Measurements from ENCODE around the gene PTPRH.
"Not testable (repeated sequence)": the region's sequence is repeated elsewhere in the genome, so short reads cannot be mapped to it uniquely, and the experiment has no call there.

The PTPRH gene

DNA sequence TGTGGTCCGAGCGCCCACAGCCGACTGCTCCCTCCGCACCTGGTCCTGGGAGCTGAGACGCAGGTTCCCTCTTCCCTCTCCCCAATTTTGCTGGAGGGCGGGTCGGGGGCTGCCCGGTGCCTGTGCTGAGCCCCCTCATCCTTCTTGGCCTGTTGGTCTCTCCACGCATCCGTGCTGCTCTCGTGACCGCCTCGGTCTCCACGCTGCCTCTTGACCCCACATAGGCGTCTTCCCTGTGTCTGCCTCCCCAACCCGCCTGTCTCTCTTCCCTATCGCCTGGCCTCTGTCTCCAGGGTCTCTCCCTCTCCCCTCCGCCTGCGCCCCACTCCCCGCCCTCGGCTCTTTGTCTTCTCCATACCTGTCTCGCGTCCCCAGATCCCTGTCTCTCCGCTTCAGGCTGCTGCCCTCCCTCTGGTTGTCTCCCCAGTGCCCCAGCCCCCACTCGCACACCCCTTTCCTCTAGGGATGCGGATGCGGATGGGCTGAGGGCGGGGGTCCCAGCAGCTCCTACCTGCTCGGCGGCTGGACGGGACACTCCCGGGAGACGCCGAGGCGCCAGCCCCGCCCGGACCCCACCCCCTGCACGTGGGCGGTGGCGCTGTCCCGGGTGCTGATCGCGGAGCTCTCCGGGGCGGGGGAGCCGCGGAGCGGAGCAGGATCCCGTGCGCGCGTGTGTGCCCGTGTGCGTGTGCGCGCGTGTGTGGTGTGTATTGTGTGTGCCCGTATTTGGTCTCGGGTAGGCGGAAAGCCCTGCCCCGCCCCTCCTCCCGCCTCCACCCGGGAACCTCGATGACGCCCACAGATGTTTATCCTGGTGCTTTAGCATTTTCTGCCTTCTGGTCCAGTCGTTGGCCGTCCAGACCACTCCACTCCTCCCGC lies 29.5 kb downstream of the PTPRH start, which contains the start of gene SYT5:
TSS of gene SYT5 (minus strand) at position 684 of the 879 bp plus-strand sequence. CDS start 1,248 bp downstream, outside the sequence.
- peak; percentile 42 for DNase-seq

GRCh38 chr19:55178781-55179599 lies 30.3 kb downstream of the PTPRH start:
- DNase-seq = peak; percentile 93

- no peak for DNase-seq
These were observed 33.2 kb downstream of the PTPRH start for GRCh38 chr19:55176076-55176475.

- DNase-seq = no peak
These were observed 34.0 kb downstream of the PTPRH start for GRCh38 chr19:55175117-55175867.

DNA sequence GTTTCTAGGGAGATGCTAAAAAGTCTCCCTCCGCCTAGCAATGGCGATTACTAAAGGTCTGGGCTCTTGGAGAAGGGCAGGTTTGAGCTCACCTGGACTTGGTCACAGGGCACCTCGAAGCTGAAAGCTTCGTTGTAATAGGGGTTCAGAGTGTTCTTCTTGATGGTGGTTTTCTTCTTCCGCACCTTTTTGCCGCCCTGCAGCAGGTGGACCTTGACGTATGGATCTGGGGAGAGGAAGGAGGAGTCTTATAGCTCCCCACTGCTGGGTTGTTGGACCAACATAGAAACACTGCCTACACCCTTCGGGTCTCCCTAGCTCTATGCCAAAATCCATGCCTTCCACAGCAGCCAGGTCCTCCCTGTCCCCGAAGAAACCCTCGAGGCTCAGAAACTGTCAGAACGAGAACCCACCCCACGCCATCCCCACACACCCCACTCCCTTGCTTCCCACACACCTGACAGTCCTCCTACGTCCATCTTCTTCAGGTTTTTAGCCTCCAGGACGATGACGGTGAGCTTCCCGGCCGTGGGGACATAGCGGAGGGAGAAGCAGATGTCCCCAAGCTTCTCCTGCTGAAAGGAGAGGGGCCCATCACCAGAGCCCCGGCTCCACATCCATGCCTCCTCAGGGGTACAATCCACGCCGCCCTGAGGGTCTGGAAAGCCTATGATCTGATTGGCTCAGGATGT lies 34.7 kb downstream of the PTPRH start:
- no peak for DNase-seq

GRCh38 chr19:55173714-55174409 lies 35.4 kb downstream of the PTPRH start:
- no peak for DNase-seq

DNA sequence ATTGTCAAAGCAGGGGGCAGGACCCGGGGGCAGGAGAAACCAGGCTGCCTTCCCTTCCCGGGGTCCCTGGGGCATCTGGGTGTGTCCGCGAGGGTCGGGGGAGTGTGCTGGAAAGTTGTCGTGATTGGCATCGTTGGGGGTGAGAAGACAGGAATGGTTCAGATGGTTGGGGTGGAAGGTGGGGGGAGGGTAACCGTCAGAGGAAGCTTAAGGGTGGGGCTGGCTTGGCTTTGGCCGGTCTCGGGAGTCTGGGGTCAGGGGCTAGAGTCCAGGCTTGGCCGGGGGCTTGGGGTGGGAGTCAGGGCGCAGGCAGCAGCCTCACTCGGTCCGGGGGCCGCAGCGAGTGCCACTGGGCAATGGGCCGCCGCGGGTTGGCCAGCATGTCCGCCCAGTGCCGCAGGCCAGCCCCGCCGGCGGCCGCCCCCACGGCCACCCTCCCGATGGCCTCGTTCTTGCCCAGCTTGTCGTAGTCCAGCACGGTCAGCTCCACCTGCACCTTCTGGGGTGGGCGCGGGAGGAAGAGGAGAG lies 36.1 kb downstream of the PTPRH start:
- DNase-seq = no peak

- DNase-seq = no peak
These were observed 36.6 kb downstream of the PTPRH start for GRCh38 chr19:55172741-55173140.

- DNase-seq = not testable (repeated sequence)
These were observed 37.0 kb downstream of the PTPRH start for GRCh38 chr19:55172318-55172717.

- no peak for DNase-seq
These were observed 37.9 kb downstream of the PTPRH start for GRCh38 chr19:55171440-55171839.

- no peak for DNase-seq
These were observed 40.2 kb downstream of the PTPRH start for GRCh38 chr19:55169136-55169535.

DNA sequence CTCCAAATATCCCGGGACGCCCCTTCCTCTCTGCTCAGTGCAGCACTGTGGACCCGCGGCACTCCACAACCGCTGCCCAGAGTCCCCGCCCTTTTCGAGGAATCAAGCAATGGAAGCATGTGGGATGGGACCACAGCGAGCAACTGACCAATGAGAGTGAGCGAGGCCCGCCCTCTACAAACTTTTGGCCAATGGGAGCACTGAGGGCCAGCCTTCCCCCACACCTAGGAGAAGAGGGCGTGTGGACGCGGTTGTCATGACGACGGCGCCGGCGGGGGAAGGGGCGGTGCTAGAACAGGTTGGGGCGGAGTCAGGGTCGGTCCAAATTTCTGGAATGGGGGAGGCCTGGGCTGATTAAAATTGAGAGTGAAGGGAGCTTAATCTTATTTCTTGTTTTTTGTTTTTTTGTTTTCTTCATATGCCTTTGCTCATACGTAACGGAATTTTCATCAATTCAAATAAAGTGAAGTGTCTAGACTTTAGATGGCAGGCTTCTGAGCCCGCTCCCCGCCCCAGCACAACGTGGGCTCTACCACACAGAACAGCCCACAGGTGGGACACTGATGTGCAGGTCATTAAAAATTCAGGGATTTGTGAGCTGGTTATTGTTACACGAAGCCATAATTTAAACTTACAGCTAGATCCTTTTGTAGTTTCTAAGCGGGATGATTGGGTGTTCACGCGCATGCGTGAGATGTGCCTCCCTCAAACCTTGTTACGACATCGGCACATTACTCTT lies 42.6 kb downstream of the PTPRH start, which contains the start of gene DNAAF3:
TSS of gene DNAAF3 (minus strand) at position 84 of the 739 bp plus-strand sequence. CDS start 200 bp downstream, outside the sequence.
- DNase-seq = peak; percentile 74

GRCh38 chr19:55165952-55166529 lies 43.3 kb downstream of the PTPRH start:
- peak; percentile 27 for DNase-seq

DNA sequence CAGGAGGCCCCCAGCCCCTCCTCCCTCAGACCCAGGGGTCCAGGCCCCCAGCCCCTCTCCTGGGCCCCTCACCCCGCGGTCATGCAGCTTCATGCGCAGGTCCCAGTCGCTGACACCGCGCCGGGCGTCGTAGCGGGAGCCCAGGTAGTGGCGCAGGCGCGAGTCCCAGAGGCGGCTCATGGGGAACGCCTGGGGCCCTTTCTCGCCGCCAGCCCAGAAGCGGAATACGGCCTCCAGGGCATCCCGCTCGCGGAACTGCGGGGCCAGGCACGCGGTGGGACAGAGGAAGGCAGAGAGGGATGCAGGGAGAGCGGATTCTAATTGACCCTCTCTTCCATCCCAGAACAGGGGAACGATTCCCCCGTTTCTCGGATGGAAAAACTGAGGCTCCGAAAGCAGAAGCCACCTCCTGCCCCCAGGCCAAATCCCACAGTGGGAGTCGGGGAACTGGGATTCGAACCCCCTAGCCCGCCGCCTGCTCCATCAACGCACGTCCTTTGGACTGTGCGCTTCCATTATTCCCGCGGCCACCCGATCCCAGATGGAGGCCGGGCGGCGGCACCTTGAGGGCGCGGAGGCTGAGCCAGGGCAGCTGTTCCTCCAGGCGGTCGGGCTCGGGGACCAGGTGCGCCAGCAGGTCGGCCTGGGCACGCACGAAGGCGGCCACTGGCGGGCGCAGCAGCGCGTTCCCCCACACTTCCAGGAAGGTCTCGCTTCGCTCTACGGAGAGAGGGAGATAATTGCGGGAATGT lies 47.6 kb downstream of the PTPRH start:
- DNase-seq = no peak

DNA sequence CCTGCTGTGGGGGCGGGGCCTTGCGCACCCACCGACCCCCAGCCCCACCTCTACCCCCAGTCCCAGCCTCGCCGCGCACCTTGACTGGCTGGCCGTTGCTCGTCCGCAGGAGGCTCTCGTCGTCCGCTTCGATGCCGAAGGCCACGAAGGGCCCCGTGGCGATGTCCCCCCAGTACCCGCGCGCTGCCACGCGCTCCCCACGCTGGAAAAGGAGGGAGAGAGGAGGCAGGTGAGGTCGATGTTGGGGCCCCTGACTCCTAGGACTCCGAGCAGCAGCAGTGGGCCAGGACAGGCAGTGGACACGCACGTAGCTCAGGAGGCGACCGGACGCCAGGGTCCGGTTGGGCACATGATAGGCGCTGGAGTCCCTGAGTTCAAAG lies 48.3 kb downstream of the PTPRH start:
- DNase-seq = no peak

DNA sequence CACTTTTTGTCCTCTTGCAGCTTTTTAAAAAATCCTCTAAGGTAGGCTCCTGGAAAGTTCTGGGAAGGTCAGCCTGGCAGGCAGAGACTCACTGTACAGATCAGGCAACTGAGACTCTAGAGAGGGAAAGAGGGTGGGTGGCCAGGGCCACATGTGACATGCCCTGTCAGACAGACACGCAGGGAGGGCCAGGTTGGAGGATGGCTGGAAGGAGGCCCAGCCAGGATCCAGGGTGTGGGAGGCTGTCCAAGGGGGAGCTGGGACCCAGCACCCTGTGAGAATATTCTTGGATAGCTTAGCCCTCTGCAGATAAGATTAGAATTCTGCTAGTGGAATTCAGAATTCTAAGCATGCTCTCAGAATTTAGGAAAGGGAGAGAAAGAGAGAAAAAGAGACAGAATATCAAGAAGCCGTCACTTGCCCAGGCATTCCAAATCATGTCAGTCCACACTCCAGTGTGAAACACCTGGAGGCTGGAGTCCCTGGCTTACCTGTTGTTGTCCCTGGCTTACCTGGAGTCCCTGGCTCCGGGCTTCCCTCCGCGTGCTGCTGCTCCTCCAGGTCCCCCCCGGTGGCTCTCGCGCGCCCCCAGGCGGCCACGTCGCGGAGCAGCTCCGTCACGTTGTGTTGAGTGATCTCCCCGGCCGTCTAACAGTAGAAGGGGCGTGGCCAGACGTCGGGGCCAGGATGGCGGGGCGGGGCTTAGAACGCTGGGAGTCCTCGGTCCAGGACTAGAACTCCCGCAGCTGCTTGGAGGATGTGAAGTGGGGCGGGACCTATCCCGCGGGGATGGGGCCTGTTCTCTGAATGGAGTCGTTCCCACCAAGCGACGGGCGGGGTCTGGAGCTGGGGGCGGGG lies 48.9 kb downstream of the PTPRH start:
- peak; percentile 78 for DNase-seq

GRCh38 chr19:55158848-55159749 lies 50.2 kb downstream of the PTPRH start:
- no peak for DNase-seq

Data from CD4-positive, alpha-beta T cell treated with Interleukin-4 for 4 hours (primary cell).